PC-9 (cell line): Measurements from ENCODE around the gene LAPTM5. TPM values are rescaled to one million over a fixed set of nuclear protein-coding genes. Genes with fewer than 3 reads are reported as not detected.

Experiments used
- BruUV-seq: library from RNA; stranded (reverse); fragments of 400-500 nt; replicated peaks from 2 replicates; lab custom pipeline; 2021; lab: Mats Ljungman, UMichigan
- CTCF ChIA-PET: fragments of 300-600 bp; sonication (Branson Sonifier 250); formaldehyde crosslinking; loops from one replicate; lab custom pipeline; 2022; ENCODE audit warnings: antibody characterized with exemption; lab: Charles Lee
- POLR2A ChIA-PET: fragments of 300-600 bp; sonication (Branson Sonifier 250); formaldehyde crosslinking; loops from one replicate; lab custom pipeline; 2022; ENCODE audit warnings: antibody characterized with exemption; ENCODE audit not compliant: unreplicated experiment; lab: Charles Lee
- DNase-seq, 2 experiments: peaks; one replicate each; pipeline versions ENCODE4 v3.0.0 to v3.0.0-alpha.2; 2015 to 2022; ENCODE audit warnings: mixed read lengths in 1 of 2
- H2AFZ ChIP-seq: fragments of 200-600 bp; sonication (generic); 2 replicates; pipeline ENCODE4 v1.8.1; 2017; ENCODE audit warnings: antibody characterized with exemption
- H3F3A ChIP-seq: fragments of 200-600 bp; sonication (generic); 2 replicates; pipeline ENCODE4 v1.8.1; 2017; ENCODE audit warnings: antibody characterized with exemption, mild to moderate bottlenecking, low read depth; ENCODE audit not compliant: insufficient read depth
- H3K27ac ChIP-seq: fragments of 200-600 bp; sonication (generic); 2 replicates; pipeline ENCODE4 v1.6.1; 2016; ENCODE audit warnings: mixed run types
- H3K27me3 ChIP-seq: fragments of 200-600 bp; sonication (generic); 2 replicates; pipeline ENCODE4 v1.6.1; 2016; ENCODE audit warnings: low read depth, mixed run types; ENCODE audit not compliant: insufficient read depth
- H3K36me3 ChIP-seq: fragments of 200-600 bp; sonication (generic); 2 replicates; pipeline ENCODE4 v1.6.1; 2016; ENCODE audit warnings: low read depth, mixed run types
- H3K4me1 ChIP-seq: fragments of 200-600 bp; sonication (generic); replicated peaks from 2 replicates; pipeline ENCODE4 v1.6.1; 2016; ENCODE audit warnings: mixed run types; ENCODE audit not compliant: insufficient read depth
- H3K4me2 ChIP-seq: fragments of 200-600 bp; sonication (generic); 2 replicates; pipeline ENCODE4 v1.6.1; 2017; ENCODE audit warnings: mixed run types
- H3K4me3 ChIP-seq: fragments of 200-600 bp; sonication (generic); 2 replicates; pipeline ENCODE4 v1.6.1; 2016; ENCODE audit warnings: mixed run types
- H3K79me2 ChIP-seq: fragments of 200-600 bp; sonication (generic); 2 replicates; pipeline ENCODE4 v1.6.1; 2017; ENCODE audit warnings: low read depth, mixed run types
- H3K9me2 ChIP-seq: fragments of 200-600 bp; sonication (generic); 2 replicates; pipeline ENCODE4 v1.8.1; 2017; ENCODE audit warnings: mild to moderate bottlenecking; ENCODE audit not compliant: insufficient read depth
- H3K9me3 ChIP-seq: fragments of 200-600 bp; sonication (generic); 2 replicates; pipeline ENCODE4 v1.8.1; 2016; ENCODE audit warnings: low read depth; ENCODE audit not compliant: insufficient read depth
- H4K20me1 ChIP-seq: fragments of 200-600 bp; sonication (generic); 2 replicates; pipeline ENCODE4 v1.8.1; 2017; ENCODE audit not compliant: insufficient read depth
- CTCF ChIP-seq: fragments of 200-600 bp; sonication (generic); conservative IDR thresholded peaks from 2 replicates; pipeline ENCODE4 v1.6.1; 2017; ENCODE audit warnings: mixed run types, antibody characterized with exemption, mild to moderate bottlenecking, moderate library complexity
- EZH2 ChIP-seq: fragments of 200-600 bp; sonication (generic); IDR thresholded peaks from 2 replicates; pipeline ENCODE4 v1.8.0; 2017; ENCODE audit warnings: antibody characterized with exemption, low read depth
- intact Hi-C: fragments of 100-400 bp; cut with micrococcal nuclease; formaldehyde crosslinking; loops from one replicate; pipeline ENCODE4 v1.10.0; 2022; ENCODE audit not compliant: unreplicated experiment
- total RNA-seq: library from RNA; stranded (reverse); gene quantifications from 2 replicates; pipeline ENCODE4 v1.2.3, GENCODE V29; 2021

LAPTM5 gene
- total RNA-seq, 1 experiment from 2014 or later: 5.0 TPM

DNA sequence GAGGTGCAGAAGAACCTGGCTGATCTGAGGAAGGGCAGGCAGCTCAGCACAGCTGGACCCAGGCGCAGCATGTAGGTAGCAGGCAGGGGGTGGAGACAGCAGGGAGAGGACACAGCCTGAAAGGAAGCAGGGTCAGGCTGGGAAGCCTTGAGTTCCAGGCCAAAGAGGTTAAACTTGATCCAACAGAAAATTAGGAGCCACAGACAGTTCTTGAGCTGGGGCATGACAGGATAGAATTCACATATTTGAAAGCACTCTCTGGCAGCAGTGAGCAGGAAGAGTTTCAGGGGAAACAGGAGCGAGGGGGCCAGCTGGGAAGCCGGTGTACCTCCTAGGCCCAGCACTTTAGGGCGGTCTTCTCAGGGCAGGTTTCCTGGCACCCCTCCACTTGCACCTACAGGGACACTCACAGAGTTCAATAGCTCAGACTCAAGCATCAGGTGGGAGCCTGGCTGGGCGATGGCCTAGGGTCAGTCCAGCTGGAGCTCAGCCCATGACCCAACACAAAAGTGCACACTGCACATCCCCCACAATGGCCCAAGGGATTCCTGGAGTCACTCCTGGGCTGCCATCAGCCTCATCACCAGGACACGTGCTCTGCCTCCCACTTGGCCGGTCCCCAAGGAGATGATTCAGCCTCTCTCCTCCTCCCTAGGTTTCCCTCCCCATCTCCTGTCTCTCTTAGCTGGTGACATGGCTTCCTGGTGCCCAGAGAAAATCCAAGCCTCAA is 56.9 kb downstream of the LAPTM5 start:
- Histone ChIP-seq H3K4me1 (no peaks in the 10 kb centered on the region), H3F3A (no peaks in the 10 kb centered on the region), H3K4me3 (no peak overlapping the region), H3K27ac (no peak overlapping the region), H3K27me3 (no peaks in the 10 kb centered on the region), H3K9me3 (no peaks in the 10 kb centered on the region), H2AFZ (no peak overlapping the region), H3K9me2 (no peaks in the 10 kb centered on the region), H3K79me2 (no peaks in the 10 kb centered on the region), H4K20me1 (no peaks in the 10 kb centered on the region), H3K36me3 (no peaks in the 10 kb centered on the region), H3K4me2 (no peak overlapping the region)
- ChIA-PET CTCF (interaction anchor here (1.1 kb wide), 1 partner anchor 15 kb away, joined by 8 read pairs; no protein-coding TSS in a partner anchor), POLR2A (no interaction called here)
- TF ChIP-seq EZH2 (no peak), CTCF (no peak)
- no TSS peak for BruUV-seq
- peak in 1 of 2 experiments; percentile 24 for DNase-seq
- intact Hi-C loops: loop anchor here (10.0 kb wide), 1 partner anchor 1666 kb away; no protein-coding TSS in a partner anchor

DNA sequence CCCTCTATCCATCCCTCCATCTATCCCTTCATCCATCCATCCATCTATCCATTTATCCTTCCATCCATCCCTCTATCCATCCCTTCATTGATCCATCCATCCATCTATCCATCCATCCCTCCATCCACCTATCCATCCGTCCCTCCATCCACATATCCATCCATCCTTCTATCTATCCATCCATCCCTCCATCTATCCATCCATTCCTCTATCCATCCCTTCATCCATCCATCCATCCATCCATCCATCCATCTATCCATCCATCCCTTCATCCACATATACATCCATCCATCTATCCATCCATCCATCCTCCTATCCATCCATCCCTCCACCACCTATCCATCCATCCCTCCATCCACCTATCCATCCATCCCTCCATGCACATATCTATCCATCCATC is 57.8 kb downstream of the LAPTM5 start:
- H3K9me2 ChIP-seq: no peaks in the 10 kb centered on the region
- DNase-seq: no peak
- no peaks in the 10 kb centered on the region for H3K27me3 ChIP-seq
- no peak overlapping the region for H3K4me2 ChIP-seq
- no peaks in the 10 kb centered on the region for H3F3A ChIP-seq
- ChIA-PET CTCF (no interaction called here), POLR2A (no interaction called here)
- intact Hi-C loops: loop anchor here (10.0 kb wide), 2 partner anchors 175 to 1665 kb away; no protein-coding TSS in a partner anchor
- BruUV-seq: no TSS peak
- TF ChIP-seq CTCF (no peak), EZH2 (no peak)
- no peak overlapping the region for H2AFZ ChIP-seq
- H3K4me3 ChIP-seq: no peak overlapping the region
- no peaks in the 10 kb centered on the region for H3K36me3 ChIP-seq
- H4K20me1 ChIP-seq: no peaks in the 10 kb centered on the region
- H3K27ac ChIP-seq: no peak overlapping the region
- no peaks in the 10 kb centered on the region for H3K4me1 ChIP-seq
- no peaks in the 10 kb centered on the region for H3K79me2 ChIP-seq
- no peaks in the 10 kb centered on the region for H3K9me3 ChIP-seq

GRCh38 chr1:30698401-30698981 is 59.1 kb downstream of the LAPTM5 start:
- ChIA-PET CTCF (no interaction called here), POLR2A (no interaction called here)
- intact Hi-C loops: loop anchor here (10.0 kb wide), 1 partner anchor 174 kb away; no protein-coding TSS in a partner anchor
- Histone ChIP-seq H2AFZ (no peak overlapping the region), H3K4me2 (no peak overlapping the region), H4K20me1 (no peaks in the 10 kb centered on the region), H3F3A (no peaks in the 10 kb centered on the region), H3K4me3 (no peak overlapping the region), H3K9me3 (no peaks in the 10 kb centered on the region), H3K36me3 (no peaks in the 10 kb centered on the region), H3K27ac (no peak overlapping the region), H3K9me2 (no peaks in the 10 kb centered on the region), H3K27me3 (no peaks in the 10 kb centered on the region), H3K4me1 (no peaks in the 10 kb centered on the region), H3K79me2 (no peaks in the 10 kb centered on the region)
- TF ChIP-seq EZH2: no peak
- no peak for TF ChIP-seq CTCF
- no TSS peak for BruUV-seq
- DNase-seq: no peak
